ENCODE measurements around the gene ABO. TPM values are rescaled to one million over a fixed set of nuclear protein-coding genes. Genes with fewer than 3 reads are reported as not detected.

Gene ABO
- total RNA-seq, 2 donors from 2014 or later: 0.35 to 1.2 TPM

GRCh38 chr9:133247632-133248031, 27.4 kb downstream of the ABO start:
- H3K36me3 ChIP-seq (ENCODE audit: control insufficient read depth, insufficient read depth, low read length): no peaks in the 10 kb centered on the region
- no peaks in the 10 kb centered on the region for H3K36me3 Mint-ChIP-seq (ENCODE audit: low read depth)
- no peaks in the 10 kb centered on the region for H3K4me1 Mint-ChIP-seq
- no peak overlapping the region for H3K4me3 ChIP-seq (ENCODE audit: low read length)
- no peaks in the 10 kb centered on the region for H3K9me3 ChIP-seq (ENCODE audit: control insufficient read depth, low read length)
- H3K27me3 Mint-ChIP-seq (ENCODE audit: insufficient read depth): peaks cover 16% of the 10 kb centered on the region
- no peaks in the 10 kb centered on the region for H3K9me3 Mint-ChIP-seq
- no peak overlapping the region for H3K27ac Mint-ChIP-seq
- no peak overlapping the region for H3K27ac ChIP-seq (ENCODE audit: low read depth, low read length)
- H3K9ac ChIP-seq (ENCODE audit: extremely low read depth, low read length, poor library complexity, severe bottlenecking): no peak overlapping the region
- H3K4me3 Mint-ChIP-seq: no peak overlapping the region
- DNase-seq: no peak
- no peaks in the 10 kb centered on the region for H3K27me3 ChIP-seq (ENCODE audit: control insufficient read depth, insufficient read depth, low read length, poor library complexity, severe bottlenecking)
- TF ChIP-seq CTCF (conservative IDR thresholded peaks at IDR 0.05): no peak
- 90 to 100% methylated on average over 1 to 6 of the region's 6 CpGs for WGBS, 2 experiments (ENCODE audit: insufficient coverage in 1 of 2, insufficient read length in 1 of 2)
- no peaks in the 10 kb centered on the region for H3K4me1 ChIP-seq (ENCODE audit: control insufficient read depth, insufficient read depth, low read length)

- no peak overlapping the region for H3K4me3 ChIP-seq (ENCODE audit: low read length)
- no peaks in the 10 kb centered on the region for H3K36me3 Mint-ChIP-seq (ENCODE audit: low read depth)
- H3K4me1 ChIP-seq (ENCODE audit: control insufficient read depth, insufficient read depth, low read length): no peaks in the 10 kb centered on the region
- no peak overlapping the region for H3K9ac ChIP-seq (ENCODE audit: extremely low read depth, low read length, poor library complexity, severe bottlenecking)
- no peaks in the 10 kb centered on the region for H3K4me1 Mint-ChIP-seq
- 83 to 91% methylated on average over 3 to 6 of the region's 6 CpGs for WGBS, 2 experiments (ENCODE audit: insufficient coverage in 1 of 2, insufficient read length in 1 of 2)
- no peak overlapping the region for H3K27ac ChIP-seq (ENCODE audit: low read depth, low read length)
- TF ChIP-seq CTCF (conservative IDR thresholded peaks at IDR 0.05): no peak
- H3K27ac Mint-ChIP-seq: no peak overlapping the region
- no peaks in the 10 kb centered on the region for H3K9me3 Mint-ChIP-seq
- H3K27me3 Mint-ChIP-seq (ENCODE audit: insufficient read depth): peaks cover 18% of the 10 kb centered on the region
- no peaks in the 10 kb centered on the region for H3K36me3 ChIP-seq (ENCODE audit: control insufficient read depth, insufficient read depth, low read length)
- no peaks in the 10 kb centered on the region for H3K9me3 ChIP-seq (ENCODE audit: control insufficient read depth, low read length)
- H3K4me3 Mint-ChIP-seq: no peak overlapping the region
- no peak for DNase-seq
- H3K27me3 ChIP-seq (ENCODE audit: control insufficient read depth, insufficient read depth, low read length, poor library complexity, severe bottlenecking): no peaks in the 10 kb centered on the region
Measured at GRCh38 chr9:133246991-133247390, 28.0 kb downstream of the ABO start.

- no peak for DNase-seq
- Histone ChIP-seq H3K4me1 (ENCODE audit: control insufficient read depth, insufficient read depth, low read length) (no peaks in the 10 kb centered on the region), H3K9me3 (ENCODE audit: control insufficient read depth, low read length) (no peaks in the 10 kb centered on the region), H3K36me3 (ENCODE audit: control insufficient read depth, insufficient read depth, low read length) (no peaks in the 10 kb centered on the region), H3K9ac (ENCODE audit: extremely low read depth, low read length, poor library complexity, severe bottlenecking) (no peak overlapping the region), H3K4me3 (ENCODE audit: low read length) (no peak overlapping the region), H3K27me3 (ENCODE audit: control insufficient read depth, insufficient read depth, low read length, poor library complexity, severe bottlenecking) (no peaks in the 10 kb centered on the region), H3K27ac (ENCODE audit: low read depth, low read length) (no peak overlapping the region)
- 81 to 90% methylated on average over 3 to 16 of the region's 16 CpGs for WGBS, 2 experiments (ENCODE audit: insufficient coverage in 1 of 2, insufficient read length in 1 of 2)
- H3K27me3 Mint-ChIP-seq (ENCODE audit: insufficient read depth): peaks cover 18% of the 10 kb centered on the region
- H3K9me3 Mint-ChIP-seq: no peaks in the 10 kb centered on the region
- no peaks in the 10 kb centered on the region for H3K4me1 Mint-ChIP-seq
- no peaks in the 10 kb centered on the region for H3K36me3 Mint-ChIP-seq (ENCODE audit: low read depth)
- no peak overlapping the region for H3K27ac Mint-ChIP-seq
- H3K4me3 Mint-ChIP-seq: no peak overlapping the region
- no peak for TF ChIP-seq CTCF (conservative IDR thresholded peaks at IDR 0.05)
Measured at GRCh38 chr9:133246562-133246961, 28.4 kb downstream of the ABO start.
